ENCODE results near the gene GSG1.

- TF ChIP-seq EP300 (IDR thresholded peaks at IDR 0.05) (no peak), POLR2AphosphoS5 (IDR thresholded peaks at IDR 0.05) (no peak)
Measured at GRCh38 chr12:13097491-13098011, 5.9 kb downstream of the GSG1 start.
